Right lobe of liver (tissue), 6 donors: ENCODE data around the gene TRIM66. TPM values are rescaled to one million over a fixed set of nuclear protein-coding genes. Genes with fewer than 3 reads are reported as not detected.

Experiments
- ATAC-seq, 4 donors: fragments of 200-7000 bp; cut with Tn5 transposase; one replicate each; pipeline ENCODE4 v1.9.1; 2020; ENCODE audit warnings: mild to moderate bottlenecking in 4 of 4, moderate library complexity in 4 of 4
- DNase-seq, 3 donors: peaks; one replicate each; pipeline ENCODE4 v3.0.0-alpha.2; 2020
- H3K27ac ChIP-seq, 3 donors: fragments of 200-600 bp; one replicate each; pipeline ENCODE4 v1.8.0; 2022
- H3K27me3 ChIP-seq, 2 donors: fragments of 200-600 bp; one replicate each; pipeline ENCODE4 v1.8.0; 2022
- H3K36me3 ChIP-seq, 4 donors: fragments of 200-600 bp; sonication (generic) in 1 of 4; one replicate each; pipeline versions ENCODE4 v1.5.1 to v1.8.0; 2017 to 2022; ENCODE audit warnings: control low read depth in 1 of 4
- H3K4me1 ChIP-seq, 4 donors: fragments of 200-600 bp; sonication (generic) in 1 of 4; one replicate each; pipeline versions ENCODE4 v1.5.1 to v1.8.0; 2017 to 2022; ENCODE audit warnings: control low read depth in 1 of 4
- H3K4me3 ChIP-seq, 3 donors: fragments of 200-600 bp; one replicate each; pipeline ENCODE4 v1.8.0; 2022
- H3K9me3 ChIP-seq, 4 donors: fragments of 200-600 bp; sonication (generic) in 1 of 4; one replicate each; pipeline versions ENCODE4 v1.5.1 to v1.8.0; 2017 to 2022; ENCODE audit warnings: control low read depth in 1 of 4
- POLR2A ChIP-seq: fragments of 450-650 bp; IDR thresholded peaks from one replicate; pipeline ENCODE4 v1.6.1; 2017; ENCODE audit warnings: antibody characterized with exemption, mild to moderate bottlenecking
- WGBS: methylation state at CpG from one replicate; pipeline ENCODE4 v1.1.6; 2018; ENCODE audit warnings: low coverage, low lambda C conversion rate; ENCODE audit not compliant: insufficient coverage; ENCODE audit errors: missing lambda C conversion rate; 5-methylcytosine and 5-hydroxymethylcytosine counted together
- intact Hi-C, 2 donors: fragments of 100-400 bp; cut with DNase I; formaldehyde crosslinking; loops; one replicate each; pipeline versions ENCODE4 v1.11.2 to v1.14.1; 2022
- total RNA-seq, 6 experiments: library from RNA; depleted of rRNA in 2 of 6; stranded (reverse); fragments of >200 nt in 2 of 6; fragmentation: NEBNext Ultra II Directional in 3 of 6; extraction: Animal tissue kit (Norgen Biotek cat#: 25700) in 3 of 6; gene quantifications; one replicate each; pipeline versions ENCODE4 v1.1.0 to v1.2.4, GENCODE V29; 2016 to 2023
- TF ChIP-seq, protein P1 (sequence below), 4 donors: fragments of 200-600 bp in 3 of 4; fragments of 450-650 bp in 1 of 4; IDR thresholded peaks; one replicate each; pipeline versions ENCODE4 v1.5.1 to v1.8.0; 2016 to 2022; ENCODE audit warnings: antibody characterized with exemption in 4 of 4, mild to moderate bottlenecking in 2 of 4
- donor health status: DM: no; HTN: yes; CAD: no.
- donor health status: DM: no; HTN: no; CAD: no.
- donor health status: DM: no; HTN: no; CAD: no.
- donor health status: DM: no; HTN: yes; CAD: no.
- donor health status: DM: no; HTN: yes; CAD: no.

TRIM66 gene
- total RNA-seq, 6 experiments from 2014 or later, result 4.0 to 16.4 (median 6.9) TPM

DNA sequence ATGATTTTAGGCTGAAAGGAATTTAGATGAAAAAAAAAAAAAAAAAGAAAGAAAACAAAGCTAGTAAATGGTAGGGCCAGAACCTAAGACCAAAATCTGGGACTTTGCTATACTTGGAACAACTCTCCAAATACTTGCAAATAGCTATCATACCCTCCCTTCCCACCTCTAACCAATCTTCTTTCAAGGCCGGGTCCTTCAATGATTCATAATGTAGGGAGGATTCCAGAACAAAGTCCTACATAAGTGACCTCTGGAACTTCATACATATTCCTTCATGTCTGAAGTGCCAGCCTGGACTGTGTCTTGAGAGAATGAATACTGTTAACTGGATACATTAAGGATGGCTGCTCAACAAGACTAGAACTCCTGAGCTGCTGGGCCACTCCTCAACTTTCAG, 98.4 kb downstream of the TRIM66 start:
- Histone ChIP-seq H3K27me3 (no peaks in the 10 kb centered on the region), H3K9me3 (no peaks in the 10 kb centered on the region), H3K27ac (no peak overlapping the region), H3K4me1 (no peaks in the 10 kb centered on the region), H3K36me3 (no peaks in the 10 kb centered on the region), H3K4me3 (no peak overlapping the region)
- ATAC-seq (no peak), DNase-seq (no peak)
- no peak for TF ChIP-seq POLR2A
- TF ChIP-seq, protein P1, sequence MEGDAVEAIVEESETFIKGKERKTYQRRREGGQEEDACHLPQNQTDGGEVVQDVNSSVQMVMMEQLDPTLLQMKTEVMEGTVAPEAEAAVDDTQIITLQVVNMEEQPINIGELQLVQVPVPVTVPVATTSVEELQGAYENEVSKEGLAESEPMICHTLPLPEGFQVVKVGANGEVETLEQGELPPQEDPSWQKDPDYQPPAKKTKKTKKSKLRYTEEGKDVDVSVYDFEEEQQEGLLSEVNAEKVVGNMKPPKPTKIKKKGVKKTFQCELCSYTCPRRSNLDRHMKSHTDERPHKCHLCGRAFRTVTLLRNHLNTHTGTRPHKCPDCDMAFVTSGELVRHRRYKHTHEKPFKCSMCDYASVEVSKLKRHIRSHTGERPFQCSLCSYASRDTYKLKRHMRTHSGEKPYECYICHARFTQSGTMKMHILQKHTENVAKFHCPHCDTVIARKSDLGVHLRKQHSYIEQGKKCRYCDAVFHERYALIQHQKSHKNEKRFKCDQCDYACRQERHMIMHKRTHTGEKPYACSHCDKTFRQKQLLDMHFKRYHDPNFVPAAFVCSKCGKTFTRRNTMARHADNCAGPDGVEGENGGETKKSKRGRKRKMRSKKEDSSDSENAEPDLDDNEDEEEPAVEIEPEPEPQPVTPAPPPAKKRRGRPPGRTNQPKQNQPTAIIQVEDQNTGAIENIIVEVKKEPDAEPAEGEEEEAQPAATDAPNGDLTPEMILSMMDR (IDR thresholded peaks at IDR 0.05), result no peak
- intact Hi-C loops, result no loop called here
- WGBS, result 57% methylated on average over 1 of the region's 1 CpG

DNA sequence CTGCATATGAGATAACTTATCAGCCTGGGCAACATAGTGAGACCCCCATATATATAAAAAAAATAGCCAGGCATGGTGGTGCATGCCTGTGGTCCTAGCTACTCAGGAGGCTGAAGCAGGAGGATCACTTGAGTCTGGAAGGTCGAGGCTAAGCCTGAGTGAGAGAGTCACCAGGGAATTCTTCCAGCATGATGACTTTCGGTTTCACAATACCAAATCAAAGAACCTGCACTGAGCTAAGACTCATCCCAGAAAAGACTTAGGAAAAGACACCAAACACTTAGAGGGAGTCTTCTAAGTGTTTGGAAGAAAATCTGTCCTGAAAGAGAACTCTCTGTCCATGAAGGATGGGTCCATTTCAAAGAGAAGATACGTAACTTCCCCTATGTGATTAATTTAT, 101.2 kb downstream of the TRIM66 start:
- Histone ChIP-seq H3K4me3 (no peak overlapping the region), H3K36me3 (no peaks in the 10 kb centered on the region), H3K27me3 (no peaks in the 10 kb centered on the region), H3K9me3 (no peaks in the 10 kb centered on the region), H3K27ac (no peak overlapping the region), H3K4me1 (no peaks in the 10 kb centered on the region)
- TF ChIP-seq POLR2A, result no peak
- TF ChIP-seq, protein P1 (IDR thresholded peaks at IDR 0.05), result no peak
- DNase-seq (no peak), ATAC-seq (no peak)
- 66% methylated on average over 3 of the region's 3 CpGs for WGBS
- intact Hi-C loops, result no loop called here

DNA sequence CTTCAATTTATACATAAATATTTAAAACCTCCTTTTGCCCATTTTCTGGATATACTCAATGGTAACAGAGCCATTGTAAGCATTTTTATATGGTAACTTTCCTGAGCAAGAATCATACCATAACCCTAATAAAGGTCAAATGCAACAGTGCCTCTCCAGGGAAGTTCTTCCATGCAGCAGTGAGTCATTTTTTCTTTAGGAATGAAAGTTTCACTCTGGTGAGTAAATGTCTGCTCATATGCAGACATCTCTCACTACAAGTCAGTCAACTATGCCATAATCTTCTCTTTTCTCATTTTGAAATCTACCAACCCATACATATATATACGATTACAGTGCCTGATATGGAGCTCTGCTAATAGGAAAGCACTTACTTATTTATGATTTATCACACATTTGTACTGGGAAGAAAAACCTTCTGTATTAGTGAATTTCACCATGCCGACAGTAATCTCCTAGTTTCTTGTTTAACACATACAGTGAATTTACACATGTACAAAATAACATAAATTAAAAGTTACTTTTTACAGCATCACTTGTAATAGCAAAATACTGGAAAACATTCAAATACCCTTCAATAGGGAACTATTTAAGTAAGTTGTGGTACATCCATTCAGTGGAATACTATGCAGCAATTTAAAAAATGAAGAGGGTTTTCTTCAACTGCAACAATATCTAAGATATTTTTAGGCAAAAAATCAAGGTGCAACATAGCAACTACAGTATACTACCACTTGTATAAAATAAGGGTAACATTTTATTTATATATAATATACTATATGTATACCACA, 104.5 kb downstream of the TRIM66 start:
- no peaks in the 10 kb centered on the region for H3K9me3 ChIP-seq
- no peak for DNase-seq
- no peaks in the 10 kb centered on the region for H3K4me1 ChIP-seq
- TF ChIP-seq POLR2A, result no peak
- TF ChIP-seq, protein P1 (IDR thresholded peaks at IDR 0.05), result no peak
- ATAC-seq, result no peak
- intact Hi-C loops, result no loop called here
- no peak overlapping the region for H3K27ac ChIP-seq
- WGBS, result 81% methylated on average over 2 of the region's 2 CpGs
- no peaks in the 10 kb centered on the region for H3K36me3 ChIP-seq
- no peaks in the 10 kb centered on the region for H3K27me3 ChIP-seq
- H3K4me3 ChIP-seq, result no peak overlapping the region

DNA sequence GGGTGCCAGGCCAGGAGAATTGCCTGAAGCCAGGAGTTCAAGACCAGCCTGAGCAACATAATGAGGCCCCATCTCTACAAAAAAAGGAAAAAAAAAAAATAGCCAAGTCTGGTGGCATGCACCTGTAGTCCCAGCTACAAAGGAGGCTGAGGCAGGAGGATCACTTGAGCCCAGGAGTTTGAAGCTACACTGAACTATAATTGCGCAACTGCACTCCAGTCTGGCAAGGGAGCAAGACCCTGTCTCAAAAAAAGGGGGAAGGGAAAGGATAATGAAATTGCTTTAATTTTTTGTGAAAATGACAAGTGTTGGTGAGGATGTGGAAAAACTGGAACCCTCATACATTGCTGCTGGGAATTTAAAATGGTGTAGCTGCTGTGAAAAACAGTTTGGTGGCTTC, 107.7 kb downstream of the TRIM66 start:
- ATAC-seq (no peak), DNase-seq (no peak)
- Histone ChIP-seq H3K36me3 (no peaks in the 10 kb centered on the region), H3K27ac (no peak overlapping the region), H3K27me3 (peaks cover 0 to 3% of the 10 kb centered on the region in 2 donors), H3K4me1 (no peaks in the 10 kb centered on the region), H3K4me3 (no peak overlapping the region), H3K9me3 (no peaks in the 10 kb centered on the region)
- TF ChIP-seq POLR2A, result no peak
- TF ChIP-seq, protein P1 (IDR thresholded peaks at IDR 0.05), result no peak
- intact Hi-C loops, result no loop called here
- WGBS, result 100% methylated on average over 1 of the region's 1 CpG
